GM23338 (cell line): ENCODE data around the gene ZBTB7C. TPM values are rescaled to one million over a fixed set of nuclear protein-coding genes. Genes with fewer than 3 reads are reported as not detected.
A peak's percentile ranks its signal among the peaks of the same experiment; 100 is the strongest.

Experiments
- ATAC-seq: fragments of 200-7000 bp; cut with Tn5 transposase; 3 replicates; pipeline ENCODE4 v1.9.1; 2020
- DNase-seq: peaks from one replicate; pipeline ENCODE4 v3.0.0-alpha.2; 2015; ENCODE audit warnings: low spot score
- H2AFZ ChIP-seq: fragments of 200-600 bp; sonication (generic); 2 replicates; pipeline ENCODE4 v1.8.0; 2016; ENCODE audit warnings: antibody characterized with exemption, mild to moderate bottlenecking, moderate library complexity
- H3F3A ChIP-seq: fragments of 200-600 bp; sonication (generic); replicated peaks from 2 replicates; pipeline ENCODE4 v1.8.0; 2017; ENCODE audit warnings: antibody characterized with exemption, mixed run types, low read depth
- H3K27ac ChIP-seq: fragments of 200-600 bp; sonication (generic); 2 replicates; pipeline ENCODE4 v1.6.1; 2016; ENCODE audit warnings: low read depth
- H3K27me3 ChIP-seq: fragments of 200-600 bp; sonication (generic); 2 replicates; pipeline ENCODE4 v1.8.0; 2016; ENCODE audit warnings: mild to moderate bottlenecking, mixed run types, moderate library complexity; ENCODE audit not compliant: insufficient read depth
- H3K36me3 ChIP-seq: fragments of 200-600 bp; sonication (generic); 2 replicates; pipeline ENCODE4 v1.8.0; 2016; ENCODE audit warnings: mild to moderate bottlenecking; ENCODE audit not compliant: insufficient read depth
- H3K4me1 ChIP-seq: fragments of 200-600 bp; sonication (generic); 2 replicates; pipeline ENCODE4 v1.8.0; 2016; ENCODE audit warnings: mild to moderate bottlenecking, moderate library complexity; ENCODE audit not compliant: insufficient read depth
- H3K4me2 ChIP-seq: fragments of 200-600 bp; sonication (generic); 2 replicates; pipeline ENCODE4 v1.7.1; 2017; ENCODE audit warnings: mixed run types
- H3K4me3 ChIP-seq: fragments of 200-600 bp; sonication (generic); 2 replicates; pipeline ENCODE4 v1.6.1; 2016; ENCODE audit warnings: mixed run types
- H3K79me2 ChIP-seq: fragments of 200-600 bp; sonication (generic); replicated peaks from 2 replicates; pipeline ENCODE4 v1.8.0; 2017; ENCODE audit warnings: mild to moderate bottlenecking; ENCODE audit not compliant: insufficient read depth
- H3K9me2 ChIP-seq: fragments of 200-600 bp; sonication (generic); 2 replicates; pipeline ENCODE4 v1.8.0; 2017; ENCODE audit not compliant: insufficient read depth
- H4K20me1 ChIP-seq: fragments of 200-600 bp; sonication (generic); replicated peaks from 2 replicates; pipeline ENCODE4 v1.8.0; 2017; ENCODE audit warnings: mild to moderate bottlenecking; ENCODE audit not compliant: insufficient read depth
- H3K27ac Mint-ChIP-seq: 2 replicates; pipeline ENCODE4 v1.8.0; 2020; ENCODE audit warnings: inconsistent platforms, mild to moderate bottlenecking, moderate library complexity, mixed read lengths
- H3K27me3 Mint-ChIP-seq: 3 replicates; pipeline ENCODE4 v1.8.0; 2022; ENCODE audit warnings: low read depth, mild to moderate bottlenecking, moderate library complexity, mixed read lengths, inconsistent platforms; ENCODE audit not compliant: insufficient read depth, poor library complexity
- H3K36me3 Mint-ChIP-seq: 3 replicates; pipeline ENCODE4 v1.8.0; 2021; ENCODE audit warnings: low read depth, mild to moderate bottlenecking, inconsistent platforms, moderate library complexity, mixed read lengths
- H3K4me1 Mint-ChIP-seq: 3 replicates; pipeline ENCODE4 v1.8.0; 2020; ENCODE audit warnings: mild to moderate bottlenecking, inconsistent platforms, mixed read lengths
- H3K4me3 Mint-ChIP-seq: 3 replicates; pipeline ENCODE4 v1.8.0; 2021; ENCODE audit warnings: moderate library complexity, mild to moderate bottlenecking, inconsistent platforms, mixed read lengths
- H3K9me3 Mint-ChIP-seq: 3 replicates; pipeline ENCODE4 v1.8.0; 2020; ENCODE audit warnings: moderate library complexity, mild to moderate bottlenecking, inconsistent platforms, mixed read lengths
- CREB1 ChIP-seq: fragments of 250-450 bp; sonication (Bioruptor Pico); IDR thresholded peaks from 2 replicates; pipeline ENCODE4 v1.5.0; 2020; ENCODE audit warnings: low read depth, mild to moderate bottlenecking, moderate library complexity
- CTCF ChIP-seq, 2 experiments: fragments of 200-600 bp in 1 of 2; sonication (generic) in 1 of 2; conservative IDR thresholded peaks; 2 replicates each; pipeline versions ENCODE4 v1.5.1 to v1.6.1; 2016 to 2017; ENCODE audit warnings: antibody characterized with exemption in 2 of 2, low read depth in 2 of 2, mild to moderate bottlenecking in 2 of 2, moderate library complexity in 1 of 2
- EZH2 ChIP-seq: fragments of 200-600 bp; sonication (generic); IDR thresholded peaks from one replicate; pipeline ENCODE4 v1.8.0; 2017; ENCODE audit warnings: antibody characterized with exemption, mild to moderate bottlenecking, low read depth; ENCODE audit not compliant: unreplicated experiment
- EZH2phosphoT487 ChIP-seq: fragments of 200-600 bp; sonication (generic); IDR thresholded peaks from one replicate; pipeline ENCODE4 v1.8.1; 2018; ENCODE audit warnings: antibody characterized with exemption; ENCODE audit not compliant: unreplicated experiment
- NANOG ChIP-seq: IDR thresholded peaks from 2 replicates; pipeline ENCODE4 v1.6.1; 2016; ENCODE audit warnings: antibody characterized with exemption, borderline replicate concordance
- STAT1 ChIP-seq: IDR thresholded peaks from one replicate; pipeline ENCODE4 v1.6.1; 2016; ENCODE audit warnings: antibody characterized with exemption; ENCODE audit not compliant: unreplicated experiment
- ZNF114 ChIP-seq: fragments of 250-450 bp; sonication (Bioruptor Pico); IDR thresholded peaks from 2 replicates; pipeline ENCODE4 v1.5.0; 2020; ENCODE audit warnings: mild to moderate bottlenecking, moderate library complexity
- ZNF331 ChIP-seq: fragments of 250-450 bp; sonication (Bioruptor Pico); IDR thresholded peaks from 2 replicates; pipeline ENCODE4 v1.5.0; 2020; ENCODE audit warnings: low read depth, mild to moderate bottlenecking, moderate library complexity
- polyA plus RNA-seq: library from polyadenylated mRNA; unstranded; fragments of >200 nt; fragmentation: Nextera tagmentation; extraction: Ambion mirVana; gene quantifications from 2 replicates; pipeline ENCODE4 v1.2.1, GENCODE V29; 2016
- total RNA-seq: library from RNA; depleted of rRNA; stranded (reverse); fragments of >200 nt; shearing (Covaris generic); gene quantifications from 2 replicates; pipeline ENCODE4 v1.2.3, GENCODE V29; 2014
- TF ChIP-seq, protein P1 (sequence below): IDR thresholded peaks from 2 replicates; pipeline ENCODE4 v1.6.1; 2016; ENCODE audit warnings: antibody characterized with exemption

ZBTB7C gene
- total and polyA plus RNA-seq, 2 experiments from 2014 or later: 0.03 to 0.14 TPM

DNA sequence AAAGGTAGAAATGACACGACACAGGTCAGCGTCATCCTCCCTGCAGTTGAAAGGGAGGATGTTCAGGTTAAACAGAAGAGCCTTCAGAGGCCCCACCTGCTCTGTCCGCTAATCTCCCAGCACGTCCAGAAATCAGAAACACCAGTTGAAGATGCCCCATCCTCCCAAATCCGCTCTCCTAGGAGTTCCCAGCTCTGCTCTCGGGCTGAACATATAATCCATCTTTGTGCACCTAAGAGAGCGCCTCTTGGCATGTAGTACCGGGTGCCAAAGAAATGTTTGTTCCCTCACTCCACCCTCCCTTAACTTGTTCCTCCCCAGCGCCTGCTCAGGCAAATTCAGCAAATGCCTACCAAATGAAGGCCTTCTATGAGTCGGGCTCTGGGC lies 333.5 kb downstream of the ZBTB7C start:
- Mint-ChIP-seq H3K36me3 (no peaks in the 10 kb centered on the region), H3K9me3 (no peaks in the 10 kb centered on the region), H3K4me1 (peaks cover 40% of the 10 kb centered on the region), H3K4me3 (no peak overlapping the region), H3K27ac (no peak overlapping the region), H3K27me3 (peaks cover 2% of the 10 kb centered on the region)
- Histone ChIP-seq H3K36me3 (no peaks in the 10 kb centered on the region), H3K4me2 (no peak overlapping the region), H3K4me1 (peaks cover 13% of the 10 kb centered on the region; the same call in 1 of the 2 replicates), H2AFZ (peak overlapping the region; percentile 32; the same call in 1 of the 2 replicates), H3K79me2 (no peaks in the 10 kb centered on the region), H3K9me2 (no peaks in the 10 kb centered on the region), H3F3A (no peaks in the 10 kb centered on the region), H4K20me1 (no peaks in the 10 kb centered on the region), H3K27ac (no peak overlapping the region), H3K27me3 (no peaks in the 10 kb centered on the region), H3K4me3 (no peak overlapping the region)
- DNase-seq (no peak), ATAC-seq (no peak)
- TF ChIP-seq, protein P1, sequence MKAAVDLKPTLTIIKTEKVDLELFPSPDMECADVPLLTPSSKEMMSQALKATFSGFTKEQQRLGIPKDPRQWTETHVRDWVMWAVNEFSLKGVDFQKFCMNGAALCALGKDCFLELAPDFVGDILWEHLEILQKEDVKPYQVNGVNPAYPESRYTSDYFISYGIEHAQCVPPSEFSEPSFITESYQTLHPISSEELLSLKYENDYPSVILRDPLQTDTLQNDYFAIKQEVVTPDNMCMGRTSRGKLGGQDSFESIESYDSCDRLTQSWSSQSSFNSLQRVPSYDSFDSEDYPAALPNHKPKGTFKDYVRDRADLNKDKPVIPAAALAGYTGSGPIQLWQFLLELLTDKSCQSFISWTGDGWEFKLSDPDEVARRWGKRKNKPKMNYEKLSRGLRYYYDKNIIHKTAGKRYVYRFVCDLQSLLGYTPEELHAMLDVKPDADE: no peak
- no peak for TF ChIP-seq NANOG
- no peak for TF ChIP-seq EZH2phosphoT487
- no peak for TF ChIP-seq ZNF331
- TF ChIP-seq EZH2: no peak
- no peak for TF ChIP-seq CREB1 (CRISPR knock-in tag)
- no peak for TF ChIP-seq CTCF (conservative IDR thresholded peaks at IDR 0.05; ENCODE audit: low read depth in 2 of 2)
- no peak for TF ChIP-seq ZNF114 (CRISPR knock-in tag)

- H2AFZ ChIP-seq: peak overlapping the region; percentile 43; the same call in 1 of the 2 replicates
- ATAC-seq (no peak), DNase-seq (no peak)
- H3K9me3 Mint-ChIP-seq: no peaks in the 10 kb centered on the region
- no peaks in the 10 kb centered on the region for H3K36me3 Mint-ChIP-seq
- H3F3A ChIP-seq: no peaks in the 10 kb centered on the region
- H3K27me3 ChIP-seq: no peaks in the 10 kb centered on the region
- no peaks in the 10 kb centered on the region for H3K27me3 Mint-ChIP-seq
- H4K20me1 ChIP-seq: no peaks in the 10 kb centered on the region
- H3K4me2 ChIP-seq: no peak overlapping the region
- H3K27ac Mint-ChIP-seq: no peak overlapping the region
- H3K36me3 ChIP-seq: no peaks in the 10 kb centered on the region
- no peaks in the 10 kb centered on the region for H3K9me2 ChIP-seq
- H3K4me3 ChIP-seq: no peak overlapping the region
- peaks cover 34% of the 10 kb centered on the region for H3K4me1 Mint-ChIP-seq
- H3K27ac ChIP-seq: no peak overlapping the region
- no peaks in the 10 kb centered on the region for H3K79me2 ChIP-seq
- H3K4me1 ChIP-seq: peaks cover 12% of the 10 kb centered on the region; the same call in 1 of the 2 replicates
- TF ChIP-seq, protein P1: no peak
- no peak for TF ChIP-seq EZH2
- no peak for TF ChIP-seq STAT1
- H3K4me3 Mint-ChIP-seq: no peak overlapping the region
These were observed 334.1 kb downstream of the ZBTB7C start for GRCh38 chr18:48074929-48075706.
